ENCODE measurements around the gene OPHN1.
"Not testable (repeated sequence)": the region's sequence is repeated elsewhere in the genome, so short reads cannot be mapped to it uniquely, and the experiment has no call there.

OPHN1 gene

GRCh38 chrX:68139791-68140190 is 293.5 kb downstream of the OPHN1 start:
- DNase-seq: no peak

- no peak for DNase-seq
Measured at GRCh38 chrX:68133181-68133580, 300.1 kb downstream of the OPHN1 start.

- DNase-seq: no peak
Measured at GRCh38 chrX:68132749-68133148, 300.5 kb downstream of the OPHN1 start.

GRCh38 chrX:68121835-68122234 is 311.5 kb downstream of the OPHN1 start:
- DNase-seq: no peak

GRCh38 chrX:68121371-68121770 is 311.9 kb downstream of the OPHN1 start:
- DNase-seq: no peak

GRCh38 chrX:68115371-68115770 is 317.9 kb downstream of the OPHN1 start:
- no peak for DNase-seq

- DNase-seq: no peak
Measured at GRCh38 chrX:68114573-68115129, 318.6 kb downstream of the OPHN1 start.

- no peak for DNase-seq
Measured at GRCh38 chrX:68113837-68114572, 319.3 kb downstream of the OPHN1 start.

- no peak for DNase-seq
Measured at GRCh38 chrX:68112321-68112720, 321.0 kb downstream of the OPHN1 start.

GRCh38 chrX:68109162-68109561 is 324.1 kb downstream of the OPHN1 start:
- no peak for DNase-seq

GRCh38 chrX:68098431-68098830 is 334.9 kb downstream of the OPHN1 start:
- DNase-seq: no peak

GRCh38 chrX:68090266-68090665 is 343.0 kb downstream of the OPHN1 start:
- no peak for DNase-seq

- no peak for DNase-seq
Measured at GRCh38 chrX:68087526-68087925, 345.8 kb downstream of the OPHN1 start.

GRCh38 chrX:68086709-68087108 is 346.6 kb downstream of the OPHN1 start:
- no peak for DNase-seq

- no peak for DNase-seq
Measured at GRCh38 chrX:68084765-68085164, 348.5 kb downstream of the OPHN1 start.

- no peak for DNase-seq
Measured at GRCh38 chrX:68083510-68083909, 349.8 kb downstream of the OPHN1 start.

- no peak for DNase-seq
Measured at GRCh38 chrX:68079961-68080360, 353.3 kb downstream of the OPHN1 start.

GRCh38 chrX:68078801-68079200 is 354.5 kb downstream of the OPHN1 start:
- not testable (repeated sequence) for DNase-seq

GRCh38 chrX:68077378-68077777 is 355.9 kb downstream of the OPHN1 start:
- no peak for DNase-seq

GRCh38 chrX:68072041-68072440 is 361.3 kb downstream of the OPHN1 start:
- no peak for DNase-seq

GRCh38 chrX:68070119-68070518 is 363.2 kb downstream of the OPHN1 start:
- not testable (repeated sequence) for DNase-seq

- DNase-seq: no peak
Measured at GRCh38 chrX:68061206-68061535, 372.1 kb downstream of the OPHN1 start.

GRCh38 chrX:68060506-68061205 is 372.6 kb downstream of the OPHN1 start:
- no peak for DNase-seq

- no peak for DNase-seq
Measured at GRCh38 chrX:68059469-68059868, 373.8 kb downstream of the OPHN1 start.

Measured in activated naive CD4-positive, alpha-beta T cell treated with Interleukin-2 at 50 U/mL for 16 hours (primary cell).